HG03565 (cell line): ENCODE measurements around the gene SENP3.

Experiments
- ATAC-seq: cut with Tn5 transposase; IDR thresholded peaks from one replicate; pipeline ENCODE4 v1.9.1; 2021; ENCODE audit warnings: mild to moderate bottlenecking, moderate library complexity; ENCODE audit not compliant: unreplicated experiment

SENP3 gene

DNA sequence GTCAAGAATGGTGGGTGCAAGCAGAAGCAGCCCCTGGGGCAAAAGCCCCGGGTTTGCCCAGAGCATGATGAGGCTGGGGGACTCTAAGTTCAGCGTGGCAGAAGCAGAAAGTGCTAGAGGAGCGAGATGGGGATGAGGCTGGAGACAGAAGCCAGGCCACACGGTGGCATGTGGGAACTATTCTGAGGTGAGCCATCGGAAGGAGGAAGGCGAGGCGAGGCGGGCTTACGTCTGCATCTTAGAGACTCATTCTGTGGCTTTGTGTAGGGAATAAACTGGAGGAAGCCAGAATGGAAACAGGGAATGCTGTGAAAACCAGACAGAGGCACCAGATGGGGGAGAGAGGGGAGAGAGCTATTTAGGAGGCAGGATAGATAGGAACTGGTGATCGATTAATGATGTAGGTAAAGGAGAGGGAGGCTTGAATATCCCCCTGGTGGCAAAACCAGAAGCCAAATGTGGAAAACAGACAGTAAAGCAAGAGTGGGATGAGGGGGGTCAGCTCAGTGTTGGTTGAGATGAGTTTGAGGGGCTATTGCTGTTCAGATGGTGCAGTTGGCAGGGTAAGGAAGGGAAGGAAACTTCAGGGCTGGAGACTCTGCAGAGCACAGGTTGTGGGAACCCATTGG is 6.3 kb upstream of the SENP3 start:
- no peak for ATAC-seq

DNA sequence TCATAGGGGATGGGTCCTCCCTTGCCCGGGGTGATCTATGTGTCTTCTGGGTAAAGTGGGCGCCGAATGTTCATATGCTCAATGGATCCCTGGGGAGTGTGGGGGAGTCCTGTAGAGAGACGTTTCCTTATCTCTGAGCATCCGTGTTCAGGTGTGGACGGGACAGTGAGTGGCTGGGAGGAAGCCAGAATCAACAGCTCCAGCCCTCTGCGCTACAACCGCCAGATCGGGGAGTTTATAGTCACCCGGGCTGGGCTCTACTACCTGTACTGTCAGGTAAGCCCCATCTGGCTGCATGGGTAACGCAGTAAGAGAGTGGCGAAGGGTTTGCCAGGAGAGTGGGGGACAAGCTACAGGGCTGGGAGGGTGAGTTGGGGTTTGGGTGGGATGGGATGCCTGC is 5.1 kb upstream of the SENP3 start:
- no peak for ATAC-seq

DNA sequence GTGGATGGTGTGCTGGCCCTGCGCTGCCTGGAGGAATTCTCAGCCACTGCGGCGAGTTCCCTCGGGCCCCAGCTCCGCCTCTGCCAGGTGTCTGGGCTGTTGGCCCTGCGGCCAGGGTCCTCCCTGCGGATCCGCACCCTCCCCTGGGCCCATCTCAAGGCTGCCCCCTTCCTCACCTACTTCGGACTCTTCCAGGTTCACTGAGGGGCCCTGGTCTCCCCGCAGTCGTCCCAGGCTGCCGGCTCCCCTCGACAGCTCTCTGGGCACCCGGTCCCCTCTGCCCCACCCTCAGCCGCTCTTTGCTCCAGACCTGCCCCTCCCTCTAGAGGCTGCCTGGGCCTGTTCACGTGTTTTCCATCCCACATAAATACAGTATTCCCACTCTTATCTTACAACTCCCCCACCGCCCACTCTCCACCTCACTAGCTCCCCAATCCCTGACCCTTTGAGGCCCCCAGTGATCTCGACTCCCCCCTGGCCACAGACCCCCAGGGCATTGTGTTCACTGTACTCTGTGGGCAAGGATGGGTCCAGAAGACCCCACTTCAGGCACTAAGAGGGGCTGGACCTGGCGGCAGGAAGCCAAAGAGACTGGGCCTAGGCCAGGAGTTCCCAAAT is 4.5 kb upstream of the SENP3 start:
- ATAC-seq, result no peak

DNA sequence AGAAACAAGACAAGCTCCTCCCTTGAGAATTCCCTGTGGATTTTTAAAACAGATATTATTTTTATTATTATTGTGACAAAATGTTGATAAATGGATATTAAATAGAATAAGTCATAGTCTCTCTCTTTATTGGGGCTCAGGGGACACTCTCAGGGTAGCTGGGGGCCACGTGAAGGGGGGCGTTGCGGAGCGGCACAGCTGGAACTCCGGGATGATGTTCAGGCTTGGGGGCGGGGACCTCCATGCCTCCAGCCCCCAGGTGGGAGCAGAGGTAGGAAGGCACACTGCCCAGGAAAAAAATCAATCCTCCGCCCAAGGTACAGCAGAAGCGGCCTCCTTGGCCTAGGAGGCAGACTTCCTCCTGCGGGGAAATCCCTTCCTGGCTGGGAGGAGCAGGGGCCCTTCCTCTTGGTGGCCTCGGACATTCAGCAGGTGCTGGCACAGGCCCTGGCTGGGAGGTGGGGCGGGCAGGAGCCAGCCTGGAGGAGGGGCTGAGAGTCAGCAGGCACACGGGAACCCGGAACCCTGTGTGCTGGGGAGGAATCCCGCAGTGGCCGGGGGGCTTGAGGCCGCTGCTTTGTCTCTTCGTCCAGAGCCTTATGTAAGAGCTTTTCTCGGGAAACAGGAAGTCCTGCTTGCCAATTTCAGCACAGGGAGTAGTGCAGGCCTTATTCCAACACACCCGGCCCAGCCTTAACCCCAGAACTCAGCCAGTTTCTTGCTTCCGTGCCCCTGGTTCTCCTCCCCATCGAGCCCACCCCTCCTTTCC is 3.8 kb upstream of the SENP3 start:
- ATAC-seq, result no peak

DNA sequence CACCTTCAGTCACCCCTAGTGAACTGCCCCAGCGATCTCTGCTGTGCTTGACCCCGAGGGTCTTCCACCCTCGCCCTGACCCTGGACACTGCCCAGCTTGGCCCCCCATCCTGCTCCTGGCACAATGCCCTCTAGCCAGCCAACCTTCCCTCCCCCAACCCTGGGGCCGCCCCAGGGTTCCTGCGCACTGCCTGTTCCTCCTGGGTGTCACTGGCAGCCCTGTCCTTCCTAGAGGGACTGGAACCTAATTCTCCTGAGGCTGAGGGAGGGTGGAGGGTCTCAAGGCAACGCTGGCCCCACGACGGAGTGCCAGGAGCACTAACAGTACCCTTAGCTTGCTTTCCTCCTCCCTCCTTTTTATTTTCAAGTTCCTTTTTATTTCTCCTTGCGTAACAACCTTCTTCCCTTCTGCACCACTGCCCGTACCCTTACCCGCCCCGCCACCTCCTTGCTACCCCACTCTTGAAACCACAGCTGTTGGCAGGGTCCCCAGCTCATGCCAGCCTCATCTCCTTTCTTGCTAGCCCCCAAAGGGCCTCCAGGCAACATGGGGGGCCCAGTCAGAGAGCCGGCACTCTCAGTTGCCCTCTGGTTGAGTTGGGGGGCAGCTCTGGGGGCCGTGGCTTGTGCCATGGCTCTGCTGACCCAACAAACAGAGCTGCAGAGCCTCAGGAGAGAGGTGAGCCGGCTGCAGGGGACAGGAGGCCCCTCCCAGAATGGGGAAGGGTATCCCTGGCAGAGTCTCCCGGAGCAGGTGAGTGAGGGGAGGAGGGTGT is 3.0 kb upstream of the SENP3 start, which contains the start of gene TNFSF13:
Gene TNFSF13 (plus strand): TSS at position 207 of the 776 bp plus-strand sequence. CDS start 290 bp downstream, at position 497.
- ATAC-seq, result no peak

DNA sequence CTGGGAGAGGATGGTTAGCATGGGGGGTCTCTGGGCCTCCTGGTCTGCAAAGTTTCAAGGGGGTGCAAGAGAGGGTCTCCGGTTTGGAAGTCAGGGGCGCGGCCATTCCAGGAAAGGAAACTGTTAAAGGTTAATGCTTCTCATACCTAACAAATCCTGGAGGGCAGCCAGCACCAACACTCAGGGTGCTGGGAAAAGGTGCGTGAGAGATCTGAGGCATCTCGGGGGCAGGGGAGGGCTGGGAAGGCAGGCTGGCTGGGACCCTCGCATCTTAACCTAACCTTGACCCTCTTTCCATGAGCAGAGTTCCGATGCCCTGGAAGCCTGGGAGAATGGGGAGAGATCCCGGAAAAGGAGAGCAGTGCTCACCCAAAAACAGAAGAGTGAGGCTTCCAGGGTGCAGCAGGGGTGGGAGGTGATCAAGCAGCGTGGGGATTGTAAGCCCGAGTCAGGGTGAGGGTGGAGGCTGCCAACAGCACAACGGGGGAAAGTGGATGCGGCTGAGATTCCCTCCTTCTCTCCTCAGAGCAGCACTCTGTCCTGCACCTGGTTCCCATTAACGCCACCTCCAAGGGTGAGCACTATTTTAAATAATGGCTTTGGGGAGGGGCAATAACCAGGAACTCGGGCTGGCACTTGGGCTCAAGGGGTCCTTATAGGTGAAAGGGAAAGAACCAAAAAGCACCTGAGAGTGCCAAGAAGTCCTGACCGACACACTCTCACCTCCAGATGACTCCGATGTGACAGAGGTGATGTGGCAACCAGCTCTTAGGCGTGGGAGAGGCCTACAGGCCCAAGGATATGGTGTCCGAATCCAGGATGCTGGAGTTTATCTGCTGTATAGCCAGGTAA is 2.2 kb upstream of the SENP3 start:
- no peak for ATAC-seq

DNA sequence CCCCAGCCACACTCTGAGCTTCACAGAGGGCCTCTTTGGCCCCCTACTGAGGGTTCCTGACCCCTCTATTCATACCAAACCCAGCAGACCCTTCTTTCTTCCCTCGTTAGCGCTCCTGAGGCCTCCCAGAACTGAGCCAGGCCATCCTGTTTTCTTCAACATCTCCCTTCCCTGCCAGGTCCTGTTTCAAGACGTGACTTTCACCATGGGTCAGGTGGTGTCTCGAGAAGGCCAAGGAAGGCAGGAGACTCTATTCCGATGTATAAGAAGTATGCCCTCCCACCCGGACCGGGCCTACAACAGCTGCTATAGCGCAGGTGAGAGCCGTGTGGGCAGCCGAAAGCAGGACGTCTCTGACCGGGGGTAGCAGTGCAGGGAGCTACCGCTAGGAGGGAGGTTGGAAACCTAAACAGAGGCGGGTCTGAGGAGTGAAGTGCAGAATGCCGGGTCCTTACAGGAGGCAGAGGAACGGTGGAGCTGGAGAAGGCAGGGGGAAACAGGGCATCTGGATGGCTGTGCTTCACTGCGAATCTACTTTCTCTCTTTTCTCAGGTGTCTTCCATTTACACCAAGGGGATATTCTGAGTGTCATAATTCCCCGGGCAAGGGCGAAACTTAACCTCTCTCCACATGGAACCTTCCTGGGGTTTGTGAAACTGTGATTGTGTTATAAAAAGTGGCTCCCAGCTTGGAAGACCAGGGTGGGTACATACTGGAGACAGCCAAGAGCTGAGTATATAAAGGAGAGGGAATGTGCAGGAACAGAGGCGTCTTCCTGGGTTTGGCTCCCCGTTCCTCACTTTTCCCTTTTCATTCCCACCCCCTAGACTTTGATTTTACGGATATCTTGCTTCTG is 1.3 kb upstream of the SENP3 start:
- no peak for ATAC-seq

DNA sequence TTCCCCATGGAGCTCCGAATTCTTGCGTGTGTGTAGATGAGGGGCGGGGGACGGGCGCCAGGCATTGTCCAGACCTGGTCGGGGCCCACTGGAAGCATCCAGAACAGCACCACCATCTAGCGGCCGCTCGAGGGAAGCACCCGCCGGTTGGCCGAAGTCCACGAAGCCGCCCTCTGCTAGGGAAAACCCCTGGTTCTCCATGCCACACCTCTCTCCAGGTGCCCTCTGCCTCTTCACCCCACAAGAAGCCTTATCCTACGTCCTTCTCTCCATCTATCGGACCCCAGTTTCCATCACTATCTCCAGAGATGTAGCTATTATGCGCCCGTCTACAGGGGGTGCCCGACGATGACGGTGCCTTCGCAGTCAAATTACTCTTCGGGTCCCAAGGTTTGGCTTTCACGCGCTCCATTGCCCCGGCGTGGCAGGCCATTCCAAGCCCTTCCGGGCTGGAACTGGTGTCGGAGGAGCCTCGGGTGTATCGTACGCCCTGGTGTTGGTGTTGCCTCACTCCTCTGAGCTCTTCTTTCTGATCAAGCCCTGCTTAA is 617 bp upstream of the SENP3 start:
- peak; percentile 35 for ATAC-seq

DNA sequence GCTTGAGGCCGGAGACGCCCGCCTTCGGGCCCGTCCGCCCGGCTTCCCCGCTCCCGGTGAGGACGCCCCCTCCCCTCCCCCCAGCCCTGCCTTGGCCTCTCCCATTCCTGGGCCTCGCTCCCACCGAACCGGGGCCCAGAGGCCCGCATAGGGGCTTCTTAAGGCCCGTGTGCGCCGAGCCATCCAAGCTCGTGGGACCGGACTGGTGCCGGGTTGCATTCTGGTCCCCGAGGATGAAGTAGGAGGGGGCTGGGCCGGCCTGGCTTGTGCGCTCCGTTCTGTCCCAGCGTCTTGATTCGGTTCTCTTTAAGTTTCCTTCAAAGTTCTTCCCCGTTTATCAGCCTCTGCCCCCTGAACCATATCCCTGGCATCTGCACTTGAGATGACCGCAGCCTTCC is 488 bp downstream of the SENP3 start:
- no peak for ATAC-seq

DNA sequence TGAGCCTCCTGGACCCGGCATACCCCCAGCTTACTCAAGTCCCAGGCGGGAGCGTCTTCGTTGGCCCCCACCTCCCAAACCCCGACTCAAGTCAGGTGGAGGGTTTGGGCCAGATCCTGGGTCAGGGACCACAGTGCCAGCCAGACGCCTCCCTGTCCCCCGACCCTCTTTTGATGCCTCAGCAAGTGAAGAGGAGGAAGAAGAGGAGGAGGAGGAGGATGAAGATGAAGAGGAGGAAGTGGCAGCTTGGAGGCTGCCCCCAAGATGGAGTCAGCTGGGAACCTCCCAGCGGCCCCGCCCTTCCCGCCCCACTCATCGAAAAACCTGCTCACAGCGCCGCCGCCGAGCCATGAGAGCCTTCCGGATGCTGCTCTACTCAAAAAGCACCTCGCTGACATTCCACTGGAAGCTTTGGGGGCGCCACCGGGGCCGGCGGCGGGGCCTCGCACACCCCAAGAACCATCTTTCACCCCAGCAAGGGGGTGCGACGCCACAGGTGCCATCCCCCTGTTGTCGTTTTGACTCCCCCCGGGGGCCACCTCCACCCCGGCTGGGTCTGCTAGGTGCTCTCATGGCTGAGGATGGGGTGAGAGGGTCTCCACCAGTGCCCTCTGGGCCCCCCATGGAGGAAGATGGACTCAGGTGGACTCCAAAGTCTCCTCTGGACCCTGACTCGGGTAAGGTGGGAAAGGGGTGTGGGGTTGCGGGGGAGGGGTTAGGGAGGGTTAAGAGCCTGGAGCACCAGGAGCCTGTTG is 1.6 kb downstream of the SENP3 start:
- no peak for ATAC-seq

DNA sequence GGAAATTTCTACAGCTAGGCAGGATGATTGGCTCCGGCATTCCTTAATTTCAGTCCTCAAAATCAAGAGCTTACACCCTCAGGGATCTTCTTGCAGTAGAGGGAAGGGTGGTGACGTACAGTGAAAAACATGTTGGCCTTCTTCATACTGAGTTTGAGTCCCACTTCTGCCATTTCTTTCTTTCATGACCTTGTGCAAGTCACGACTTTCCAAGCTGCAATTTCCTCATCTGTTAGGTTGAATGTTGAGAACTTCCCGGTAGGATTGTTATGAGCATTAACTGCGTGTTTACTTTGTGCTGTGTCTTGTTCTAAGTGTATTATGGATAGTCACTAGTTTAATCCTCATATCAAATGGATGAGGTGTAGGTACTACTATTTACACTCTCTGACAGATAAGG is 7.9 kb downstream of the SENP3 start:
- ATAC-seq, result no peak

DNA sequence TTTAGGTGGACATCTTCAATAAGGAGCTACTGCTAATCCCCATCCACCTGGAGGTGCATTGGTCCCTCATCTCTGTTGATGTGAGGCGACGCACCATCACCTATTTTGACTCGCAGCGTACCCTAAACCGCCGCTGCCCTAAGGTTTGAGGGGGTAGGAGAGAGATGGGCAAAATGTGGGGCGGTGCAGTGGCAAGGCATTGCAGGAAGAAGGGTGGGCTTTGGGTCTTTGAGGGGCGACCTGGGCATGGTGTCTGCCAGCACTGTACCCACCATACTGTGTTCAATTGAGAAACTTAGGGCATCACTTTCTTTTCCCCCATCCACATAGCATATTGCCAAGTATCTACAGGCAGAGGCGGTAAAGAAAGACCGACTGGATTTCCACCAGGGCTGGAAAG is 8.6 kb downstream of the SENP3 start:
- ATAC-seq, result no peak

DNA sequence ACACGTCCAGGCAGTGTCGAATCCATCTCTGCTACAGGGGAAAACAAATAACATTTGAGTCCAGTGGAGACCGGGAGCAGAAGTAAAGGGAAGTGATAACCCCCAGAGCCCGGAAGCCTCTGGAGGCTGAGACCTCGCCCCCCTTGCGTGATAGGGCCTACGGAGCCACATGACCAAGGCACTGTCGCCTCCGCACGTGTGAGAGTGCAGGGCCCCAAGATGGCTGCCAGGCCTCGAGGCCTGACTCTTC is 10.5 kb downstream of the SENP3 start:
- ATAC-seq, result no peak

DNA sequence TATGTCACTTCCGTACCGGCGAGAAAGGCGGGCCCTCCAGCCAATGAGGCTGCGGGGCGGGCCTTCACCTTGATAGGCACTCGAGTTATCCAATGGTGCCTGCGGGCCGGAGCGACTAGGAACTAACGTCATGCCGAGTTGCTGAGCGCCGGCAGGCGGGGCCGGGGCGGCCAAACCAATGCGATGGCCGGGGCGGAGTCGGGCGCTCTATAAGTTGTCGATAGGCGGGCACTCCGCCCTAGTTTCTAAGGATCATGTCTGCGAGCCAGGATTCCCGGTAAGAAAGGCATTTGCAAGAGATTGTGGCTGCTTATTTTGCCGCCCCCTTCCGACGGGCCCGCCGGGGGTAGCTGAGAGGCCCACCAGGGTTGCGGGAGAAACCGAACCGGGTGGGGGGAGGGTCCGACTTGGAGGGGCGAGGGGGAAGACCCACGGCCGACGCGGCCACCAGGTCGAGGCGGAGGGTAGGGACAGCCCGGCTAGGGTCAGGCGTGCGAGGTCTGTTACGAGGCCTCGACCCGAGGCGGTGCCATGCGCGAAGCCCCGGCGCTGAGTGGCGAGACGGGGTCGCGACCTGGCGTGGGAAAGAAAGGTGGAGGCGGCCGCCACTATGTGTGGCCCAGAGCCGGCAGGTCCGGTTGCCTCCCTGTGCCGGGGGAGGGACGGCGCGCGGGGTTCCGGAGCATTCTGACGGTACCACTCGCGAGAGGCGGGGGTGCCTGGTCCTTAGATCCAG is 11.0 kb downstream of the SENP3 start:
- peak; percentile 90 for ATAC-seq

DNA sequence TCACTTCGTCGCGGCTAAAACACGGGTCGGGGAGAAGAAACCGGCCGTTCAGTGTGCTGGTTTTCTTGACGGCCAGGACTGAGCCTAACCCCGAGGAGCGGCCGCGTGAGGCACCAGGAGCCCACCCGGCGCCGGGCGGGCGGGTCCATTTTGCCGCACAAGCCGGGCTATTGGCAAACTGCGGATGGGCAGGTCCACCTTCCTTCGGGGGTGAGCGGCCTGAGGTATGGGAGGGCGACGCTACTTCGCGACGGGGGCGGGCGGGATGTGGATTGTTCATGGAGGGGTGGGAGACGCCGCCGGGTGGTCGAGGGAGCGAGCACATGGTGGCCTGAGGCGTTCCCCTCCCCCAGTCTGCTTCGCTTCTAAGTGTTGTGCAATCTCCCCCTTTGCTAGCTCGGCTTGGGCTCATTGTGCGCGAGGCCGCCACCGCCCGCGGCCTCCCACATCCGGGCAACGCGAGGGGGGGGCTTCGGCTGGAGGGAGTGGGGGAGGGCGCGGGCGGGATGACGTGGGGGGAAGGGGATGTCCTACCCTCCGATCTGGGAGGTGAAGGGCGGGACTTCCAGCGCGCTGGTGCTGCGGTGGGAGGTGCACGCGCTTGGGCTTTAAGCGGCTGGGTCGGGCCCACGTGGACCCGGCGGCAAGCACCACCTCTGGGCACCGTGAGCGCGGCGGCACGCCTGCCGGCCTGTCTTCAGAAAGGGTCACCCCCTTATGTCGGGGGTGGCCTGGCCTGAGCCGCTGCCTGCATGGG is 11.8 kb downstream of the SENP3 start:
- ATAC-seq, result no peak

DNA sequence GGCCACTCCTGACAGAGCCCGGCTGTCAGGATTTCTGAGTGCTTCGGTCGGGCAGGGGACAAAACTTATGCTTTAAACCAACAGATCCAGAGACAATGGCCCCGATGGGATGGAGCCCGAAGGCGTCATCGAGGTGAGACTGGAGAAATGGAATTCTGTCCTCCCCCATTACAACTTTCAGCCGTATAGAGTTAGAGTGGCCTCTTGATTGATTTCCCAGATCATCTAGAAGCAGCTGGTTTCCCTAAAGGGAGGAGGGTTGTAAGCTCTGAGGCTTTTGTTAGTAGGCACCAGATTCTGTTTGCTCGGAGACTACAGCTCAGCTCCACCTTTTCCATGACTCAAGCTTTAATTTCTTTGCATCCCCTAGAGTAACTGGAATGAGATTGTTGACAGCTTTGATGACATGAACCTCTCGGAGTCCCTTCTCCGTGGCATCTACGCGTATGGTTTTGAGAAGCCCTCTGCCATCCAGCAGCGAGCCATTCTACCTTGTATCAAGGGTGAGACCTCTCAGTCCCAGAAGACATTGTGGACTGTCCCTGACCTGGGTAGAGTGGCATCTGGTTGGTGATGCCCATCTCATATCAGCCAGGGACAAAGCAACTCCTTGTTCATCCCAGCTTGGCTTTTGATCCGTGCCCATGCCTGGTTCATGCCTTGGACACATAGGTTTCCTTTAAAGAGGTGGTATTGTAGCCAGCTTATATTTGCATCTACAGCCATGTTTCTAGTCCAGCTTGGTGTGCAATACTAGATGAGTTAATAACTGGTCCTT is 12.6 kb downstream of the SENP3 start:
- ATAC-seq, result no peak

DNA sequence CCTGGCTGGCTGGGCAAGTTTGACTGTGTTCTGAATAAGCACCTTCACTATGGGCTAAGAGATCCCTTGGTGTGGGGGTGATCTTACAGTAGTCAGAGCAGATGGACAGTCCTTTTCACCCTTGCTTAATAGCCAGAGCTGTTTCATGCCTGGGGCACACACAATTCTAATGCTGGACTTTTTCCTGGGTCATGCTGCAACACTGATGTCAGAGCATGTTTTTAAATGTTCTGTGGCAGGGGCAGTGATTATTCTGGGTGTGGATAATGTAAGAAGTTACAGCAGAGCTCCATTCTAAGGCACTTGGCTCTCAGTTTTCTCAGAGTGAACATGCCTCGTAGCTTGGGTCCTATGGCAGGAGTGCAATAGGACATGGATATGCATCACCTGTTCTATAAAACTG is 13.8 kb downstream of the SENP3 start:
- no peak for ATAC-seq
